Embryonic facial prominence (tissue), 1 donor: Measurements from ENCODE around the gene SORCS2.

ENCODE experiments used
- DNase-seq: peaks from one replicate; pipeline ENCODE4 v3.0.0-alpha.2; 2016; ENCODE audit errors: extremely low spot score

SORCS2 gene

DNA sequence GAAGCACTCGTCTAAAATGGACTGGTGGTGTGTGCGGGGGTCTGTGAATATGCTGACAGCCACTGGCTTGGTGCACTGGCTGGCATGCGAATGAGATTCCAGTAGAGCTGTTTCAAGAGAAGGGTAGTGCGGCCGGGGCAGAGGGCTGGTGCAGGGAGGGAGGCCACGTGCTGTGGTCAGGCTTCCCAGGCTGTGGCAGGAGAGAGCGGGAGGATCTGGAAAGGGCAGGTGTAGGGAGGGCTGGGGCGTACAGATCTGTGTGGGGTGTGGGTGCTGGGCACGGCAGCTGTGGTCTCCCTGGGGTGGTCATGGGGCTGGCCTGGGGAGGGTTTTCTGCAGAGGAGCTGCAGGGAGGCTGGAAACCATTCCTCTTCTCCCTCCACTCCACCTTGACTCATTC is 30.2 kb downstream of the SORCS2 start:
- no peak for DNase-seq

DNA sequence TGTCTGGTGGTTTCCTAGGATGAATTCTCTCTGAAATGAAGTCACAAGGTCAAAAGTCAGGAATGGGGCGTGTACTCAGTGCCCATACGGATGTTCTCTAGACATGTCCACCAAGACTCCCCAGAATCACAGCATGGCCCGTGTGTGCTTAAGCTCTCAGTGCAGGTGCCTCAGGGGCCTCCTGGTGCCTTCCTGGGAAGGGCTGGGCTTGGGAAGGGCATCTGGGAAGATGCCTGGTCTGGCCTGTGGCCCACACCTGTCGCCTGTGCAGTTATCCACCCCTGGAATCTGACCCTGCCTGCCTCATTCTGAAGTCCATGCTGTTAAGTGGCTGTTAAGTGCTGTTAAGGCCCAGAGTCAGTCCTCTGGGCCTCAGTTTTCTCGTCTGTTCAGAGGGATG is 31.2 kb downstream of the SORCS2 start:
- no peak for DNase-seq

DNA sequence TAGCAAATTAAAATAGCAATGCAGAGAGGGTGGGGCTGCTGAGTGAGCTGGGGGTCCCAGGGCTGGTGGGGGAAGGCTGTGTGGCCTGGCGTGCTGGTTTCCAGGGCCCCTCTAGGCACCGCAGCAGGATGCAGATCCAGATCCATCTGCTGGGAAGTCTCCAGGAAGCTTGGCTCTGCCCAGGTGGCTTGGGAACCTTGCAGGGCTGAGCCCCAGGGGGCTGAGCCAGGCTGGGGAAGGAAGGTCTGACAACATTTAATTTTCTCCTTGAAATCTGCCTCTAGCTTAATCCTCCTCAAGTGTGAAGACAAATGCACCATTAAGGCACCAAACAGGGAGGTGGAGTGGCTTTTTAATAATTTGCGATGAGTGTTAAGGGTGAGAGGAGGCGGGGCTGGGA is 31.7 kb downstream of the SORCS2 start:
- DNase-seq = no peak

GRCh38 chr4:7224878-7225533 is 32.7 kb downstream of the SORCS2 start:
- no peak for DNase-seq

DNA sequence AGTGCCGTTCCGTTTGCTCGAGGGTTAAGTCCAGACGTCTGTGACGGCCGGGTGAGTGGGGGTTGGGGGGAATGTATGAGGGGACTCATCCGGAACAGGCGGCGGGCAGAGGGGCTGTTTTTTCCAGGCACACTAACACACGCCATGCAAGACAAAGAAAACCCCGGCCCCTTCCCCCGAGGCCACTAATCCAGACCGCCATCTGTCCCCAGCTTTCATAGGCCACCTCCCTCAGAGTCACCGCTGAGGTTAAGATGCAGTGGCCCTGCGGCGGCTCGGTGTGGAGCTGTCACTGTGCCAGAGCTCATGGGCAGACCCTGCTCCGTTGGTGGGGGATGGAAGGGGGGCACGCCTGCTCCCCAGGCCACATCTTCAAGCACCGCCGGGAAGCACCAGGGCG is 34.1 kb downstream of the SORCS2 start:
- DNase-seq = no peak

DNA sequence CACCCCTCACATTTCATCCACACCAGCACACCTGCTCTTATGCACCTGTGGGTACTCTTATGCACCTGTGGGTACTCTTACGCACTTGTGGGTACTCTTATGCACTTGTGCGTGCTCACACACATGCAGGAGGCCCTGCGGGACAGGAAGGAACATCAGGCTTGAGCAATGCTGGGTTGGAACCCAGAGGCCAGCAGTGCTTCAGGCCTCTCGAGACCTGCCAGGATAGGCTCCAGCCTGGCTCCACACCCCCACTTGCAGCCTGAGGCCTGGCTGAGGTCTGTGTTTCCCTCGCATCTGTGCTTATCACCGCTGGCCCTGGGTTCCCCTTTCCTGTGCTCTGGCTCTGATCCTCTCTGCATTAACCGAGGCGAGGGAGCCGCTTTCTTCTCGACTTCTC is 34.7 kb downstream of the SORCS2 start:
- DNase-seq = no peak

DNA sequence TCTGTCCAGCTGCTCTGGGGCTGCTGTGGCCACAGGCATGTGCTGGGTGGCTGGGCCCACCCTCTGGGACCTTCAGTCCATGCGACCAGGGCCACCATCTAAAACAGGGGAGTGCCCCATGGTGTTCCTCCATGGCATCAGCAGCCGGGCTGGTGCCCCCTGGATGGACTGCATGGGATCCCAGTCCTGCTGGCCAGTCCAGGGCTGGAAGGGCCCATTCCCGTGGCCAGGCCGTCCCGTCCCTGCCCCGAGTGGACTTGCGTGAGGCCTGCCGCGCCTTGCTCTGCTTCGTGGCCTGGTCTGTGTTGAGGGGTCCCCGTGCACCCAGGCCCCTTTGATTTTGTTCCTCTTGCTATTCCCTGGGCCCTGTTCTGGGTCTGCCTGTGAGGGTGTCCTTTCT is 36.4 kb downstream of the SORCS2 start:
- no peak for DNase-seq

GRCh38 chr4:7232061-7232650 is 39.8 kb downstream of the SORCS2 start:
- DNase-seq = no peak

GRCh38 chr4:7233006-7233580 is 40.8 kb downstream of the SORCS2 start:
- DNase-seq = no peak

DNA sequence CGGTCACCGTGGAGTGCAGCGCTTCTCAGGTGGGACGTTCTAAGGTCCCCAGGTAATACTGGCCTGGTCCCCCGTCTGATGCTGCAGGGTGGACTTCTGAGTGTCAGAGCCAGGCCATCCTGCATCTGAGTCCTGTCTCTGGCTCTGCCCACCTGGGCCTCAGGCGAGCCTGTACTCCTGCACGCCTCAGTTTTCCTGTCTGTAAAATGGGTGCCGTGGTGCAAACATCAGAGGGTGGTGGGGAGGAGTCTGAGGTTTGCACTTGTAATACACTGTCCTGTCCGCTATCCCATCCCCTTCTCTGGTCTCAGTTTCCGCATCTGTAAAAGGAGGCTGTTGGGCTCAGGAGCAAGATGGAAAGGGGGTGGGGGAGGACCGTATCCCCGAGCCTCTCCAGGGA is 41.3 kb downstream of the SORCS2 start:
- no peak for DNase-seq

DNA sequence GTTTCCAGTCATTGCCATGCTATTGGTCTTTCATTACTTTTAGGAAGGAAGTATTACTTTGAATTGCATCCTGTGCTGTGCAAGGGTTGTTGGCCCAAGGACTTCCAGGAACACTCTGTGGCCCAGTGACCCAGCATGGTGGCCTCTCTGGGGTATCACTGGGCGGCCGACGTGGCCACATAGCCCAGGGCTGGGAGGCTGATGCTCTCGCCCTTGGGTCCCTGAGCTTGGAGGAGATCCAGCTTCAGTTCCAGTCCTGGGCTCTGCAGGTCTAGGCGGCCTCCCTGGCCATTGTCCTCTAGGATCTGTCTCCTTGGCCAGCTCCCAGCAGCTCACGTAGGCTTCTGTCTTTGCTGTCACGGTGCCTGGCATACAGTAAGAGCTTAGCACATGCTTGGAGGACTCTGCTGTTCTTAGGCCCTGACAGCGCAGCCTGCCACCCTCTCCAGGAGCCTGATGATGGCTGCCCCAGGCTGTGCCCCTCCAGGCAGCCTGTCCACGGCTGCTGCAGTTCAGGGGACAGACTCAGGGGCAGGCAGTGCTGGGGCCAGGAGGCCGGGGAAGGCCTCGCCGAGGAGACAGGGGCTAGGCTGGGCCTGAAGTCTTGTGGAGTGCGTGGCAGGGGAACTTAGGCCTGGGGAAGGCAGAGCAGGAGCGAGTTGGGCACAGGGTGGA is 42.2 kb downstream of the SORCS2 start:
- DNase-seq = no peak

GRCh38 chr4:7235030-7235380 is 42.7 kb downstream of the SORCS2 start:
- no peak for DNase-seq

DNA sequence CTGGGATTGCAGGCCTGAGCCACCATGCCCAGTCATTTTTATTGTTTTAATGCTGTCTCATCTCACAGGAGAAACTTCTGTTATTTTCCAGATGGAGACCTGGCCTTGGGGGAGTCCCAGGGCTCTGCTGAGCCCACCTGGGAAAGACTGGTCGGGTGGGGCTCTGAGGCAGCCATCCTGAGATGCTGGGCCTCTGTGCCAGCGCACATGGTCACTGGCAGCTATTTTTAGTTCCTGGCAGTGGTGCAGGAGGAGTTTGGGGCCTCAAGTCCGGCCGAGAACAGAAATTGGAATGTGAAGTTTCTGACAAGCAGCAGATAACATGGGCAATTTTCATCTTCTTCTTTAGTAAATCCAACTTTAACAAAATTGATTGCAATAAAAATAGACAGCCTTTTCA is 44.5 kb downstream of the SORCS2 start:
- no peak for DNase-seq

DNA sequence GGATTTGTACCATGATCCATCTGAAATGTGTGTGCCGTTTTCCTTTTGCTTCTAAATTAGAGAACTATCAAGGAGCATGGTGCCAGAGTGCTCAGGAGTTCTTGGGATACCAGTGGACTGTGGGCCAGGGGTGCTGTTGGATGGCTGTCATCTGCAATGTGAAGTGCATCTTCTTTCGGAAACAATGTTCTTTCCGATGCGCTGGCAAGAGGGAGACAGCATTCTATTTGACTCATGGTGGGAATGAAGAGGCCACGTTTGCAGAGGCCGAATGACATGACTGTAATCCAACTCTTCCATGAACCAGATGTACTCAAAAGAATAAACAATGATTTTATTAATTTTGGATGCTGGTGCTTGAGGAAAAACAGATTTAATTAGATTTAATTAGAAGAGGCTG is 45.5 kb downstream of the SORCS2 start:
- DNase-seq = no peak

- DNase-seq = no peak
Measured at GRCh38 chr4:7238300-7238960, 46.1 kb downstream of the SORCS2 start.

- DNase-seq = no peak
Measured at GRCh38 chr4:7239101-7239820, 46.9 kb downstream of the SORCS2 start.

DNA sequence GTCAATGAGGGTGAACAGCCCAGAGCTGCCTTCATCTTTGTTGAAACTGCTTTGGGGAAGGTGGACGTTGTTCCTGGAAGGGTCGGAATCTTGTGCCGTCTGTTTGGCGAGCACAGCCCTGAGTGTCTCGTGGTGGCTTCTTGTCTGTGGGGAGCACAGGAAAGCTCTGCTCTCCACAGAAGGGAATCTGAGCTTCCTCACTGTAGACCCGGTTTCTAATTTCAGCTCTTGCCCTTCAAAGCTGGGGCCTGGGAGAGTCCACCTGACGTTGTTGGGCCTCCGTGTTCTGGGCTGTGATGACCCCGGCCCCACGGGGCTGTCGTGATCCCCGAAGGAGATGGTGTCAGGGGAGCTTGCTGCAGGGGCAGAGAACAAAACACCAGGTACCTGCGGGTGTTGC is 47.5 kb downstream of the SORCS2 start:
- DNase-seq = no peak

- DNase-seq = no peak
Measured at GRCh38 chr4:7240306-7240705, 48.0 kb downstream of the SORCS2 start.

- DNase-seq = no peak
Measured at GRCh38 chr4:7241597-7242125, 49.3 kb downstream of the SORCS2 start.

- DNase-seq = no peak
Measured at GRCh38 chr4:7242766-7243165, 50.4 kb downstream of the SORCS2 start.

DNA sequence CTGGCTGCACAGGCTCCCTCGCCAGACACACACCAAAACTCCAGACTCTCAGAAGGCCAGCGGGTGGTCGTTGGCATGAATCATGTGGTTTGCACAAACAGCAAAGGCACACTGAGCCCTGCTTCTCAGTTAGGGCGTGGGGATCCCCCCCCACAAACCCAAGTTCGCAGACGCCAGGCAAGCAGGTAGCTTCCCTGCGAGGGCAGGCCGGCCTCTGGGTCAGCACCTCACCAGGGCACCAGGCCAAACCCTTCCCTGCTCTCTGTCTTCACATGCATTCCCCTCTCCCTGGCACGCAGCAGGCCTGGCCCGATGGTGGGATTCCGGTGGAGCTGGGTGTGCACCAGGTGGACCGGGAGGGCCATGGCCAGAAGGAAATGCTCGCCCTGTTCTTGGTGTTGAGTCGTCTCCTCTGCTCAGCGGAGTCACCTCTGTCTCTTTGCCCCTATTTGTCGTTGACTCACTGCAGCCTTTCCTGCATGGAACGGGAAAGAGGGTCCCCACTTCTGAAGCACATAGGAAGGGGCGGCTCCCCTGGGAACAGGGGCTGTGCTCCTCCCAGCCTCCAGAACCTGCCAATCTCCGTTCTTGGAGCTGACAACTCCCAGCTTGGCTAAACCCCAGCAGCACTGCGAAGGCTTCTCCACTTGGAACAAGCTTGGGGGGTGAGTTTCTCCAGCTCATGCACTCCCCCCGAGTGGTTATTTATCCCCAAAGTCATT is 51.4 kb downstream of the SORCS2 start:
- no peak for DNase-seq
